GM23338 (cell line): ENCODE measurements around the gene RUNX1. TPM values are rescaled to one million over a fixed set of nuclear protein-coding genes. Genes with fewer than 3 reads are reported as not detected.

Source experiments
- ATAC-seq: fragments of 200-7000 bp; cut with Tn5 transposase; 3 replicates; pipeline ENCODE4 v1.9.1; 2020
- DNase-seq: peaks from one replicate; pipeline ENCODE4 v3.0.0-alpha.2; 2015; ENCODE audit warnings: low spot score
- H2AFZ ChIP-seq: fragments of 200-600 bp; sonication (generic); 2 replicates; pipeline ENCODE4 v1.8.0; 2016; ENCODE audit warnings: antibody characterized with exemption, mild to moderate bottlenecking, moderate library complexity
- H3F3A ChIP-seq: fragments of 200-600 bp; sonication (generic); replicated peaks from 2 replicates; pipeline ENCODE4 v1.8.0; 2017; ENCODE audit warnings: antibody characterized with exemption, mixed run types, low read depth
- H3K27ac ChIP-seq: fragments of 200-600 bp; sonication (generic); 2 replicates; pipeline ENCODE4 v1.6.1; 2016; ENCODE audit warnings: low read depth
- H3K27me3 ChIP-seq: fragments of 200-600 bp; sonication (generic); 2 replicates; pipeline ENCODE4 v1.8.0; 2016; ENCODE audit warnings: mild to moderate bottlenecking, mixed run types, moderate library complexity; ENCODE audit not compliant: insufficient read depth
- H3K36me3 ChIP-seq: fragments of 200-600 bp; sonication (generic); 2 replicates; pipeline ENCODE4 v1.8.0; 2016; ENCODE audit warnings: mild to moderate bottlenecking; ENCODE audit not compliant: insufficient read depth
- H3K4me1 ChIP-seq: fragments of 200-600 bp; sonication (generic); 2 replicates; pipeline ENCODE4 v1.8.0; 2016; ENCODE audit warnings: mild to moderate bottlenecking, moderate library complexity; ENCODE audit not compliant: insufficient read depth
- H3K4me2 ChIP-seq: fragments of 200-600 bp; sonication (generic); 2 replicates; pipeline ENCODE4 v1.7.1; 2017; ENCODE audit warnings: mixed run types
- H3K4me3 ChIP-seq: fragments of 200-600 bp; sonication (generic); 2 replicates; pipeline ENCODE4 v1.6.1; 2016; ENCODE audit warnings: mixed run types
- H3K79me2 ChIP-seq: fragments of 200-600 bp; sonication (generic); replicated peaks from 2 replicates; pipeline ENCODE4 v1.8.0; 2017; ENCODE audit warnings: mild to moderate bottlenecking; ENCODE audit not compliant: insufficient read depth
- H3K9me2 ChIP-seq: fragments of 200-600 bp; sonication (generic); 2 replicates; pipeline ENCODE4 v1.8.0; 2017; ENCODE audit not compliant: insufficient read depth
- H4K20me1 ChIP-seq: fragments of 200-600 bp; sonication (generic); replicated peaks from 2 replicates; pipeline ENCODE4 v1.8.0; 2017; ENCODE audit warnings: mild to moderate bottlenecking; ENCODE audit not compliant: insufficient read depth
- H3K27ac Mint-ChIP-seq: 2 replicates; pipeline ENCODE4 v1.8.0; 2020; ENCODE audit warnings: inconsistent platforms, mild to moderate bottlenecking, moderate library complexity, mixed read lengths
- H3K27me3 Mint-ChIP-seq: 3 replicates; pipeline ENCODE4 v1.8.0; 2022; ENCODE audit warnings: low read depth, mild to moderate bottlenecking, moderate library complexity, mixed read lengths, inconsistent platforms; ENCODE audit not compliant: insufficient read depth, poor library complexity
- H3K36me3 Mint-ChIP-seq: 3 replicates; pipeline ENCODE4 v1.8.0; 2021; ENCODE audit warnings: low read depth, mild to moderate bottlenecking, inconsistent platforms, moderate library complexity, mixed read lengths
- H3K4me1 Mint-ChIP-seq: 3 replicates; pipeline ENCODE4 v1.8.0; 2020; ENCODE audit warnings: mild to moderate bottlenecking, inconsistent platforms, mixed read lengths
- H3K4me3 Mint-ChIP-seq: 3 replicates; pipeline ENCODE4 v1.8.0; 2021; ENCODE audit warnings: moderate library complexity, mild to moderate bottlenecking, inconsistent platforms, mixed read lengths
- H3K9me3 Mint-ChIP-seq: 3 replicates; pipeline ENCODE4 v1.8.0; 2020; ENCODE audit warnings: moderate library complexity, mild to moderate bottlenecking, inconsistent platforms, mixed read lengths
- EZH2 ChIP-seq: fragments of 200-600 bp; sonication (generic); IDR thresholded peaks from one replicate; pipeline ENCODE4 v1.8.0; 2017; ENCODE audit warnings: antibody characterized with exemption, mild to moderate bottlenecking, low read depth; ENCODE audit not compliant: unreplicated experiment
- EZH2phosphoT487 ChIP-seq: fragments of 200-600 bp; sonication (generic); IDR thresholded peaks from one replicate; pipeline ENCODE4 v1.8.1; 2018; ENCODE audit warnings: antibody characterized with exemption; ENCODE audit not compliant: unreplicated experiment
- JUNB ChIP-seq: IDR thresholded peaks from one replicate; pipeline ENCODE4 v1.6.1; 2016; ENCODE audit warnings: antibody characterized with exemption; ENCODE audit not compliant: unreplicated experiment
- NANOG ChIP-seq: IDR thresholded peaks from 2 replicates; pipeline ENCODE4 v1.6.1; 2016; ENCODE audit warnings: antibody characterized with exemption, borderline replicate concordance
- POLR2AphosphoS5 ChIP-seq: IDR thresholded peaks from 2 replicates; pipeline ENCODE4 v1.6.1; 2016; ENCODE audit warnings: antibody characterized with exemption, low read depth
- STAT1 ChIP-seq: IDR thresholded peaks from one replicate; pipeline ENCODE4 v1.6.1; 2016; ENCODE audit warnings: antibody characterized with exemption; ENCODE audit not compliant: unreplicated experiment
- ZNF331 ChIP-seq: fragments of 250-450 bp; sonication (Bioruptor Pico); IDR thresholded peaks from 2 replicates; pipeline ENCODE4 v1.5.0; 2020; ENCODE audit warnings: low read depth, mild to moderate bottlenecking, moderate library complexity
- polyA plus RNA-seq: library from polyadenylated mRNA; unstranded; fragments of >200 nt; fragmentation: Nextera tagmentation; extraction: Ambion mirVana; gene quantifications from 2 replicates; pipeline ENCODE4 v1.2.1, GENCODE V29; 2016
- total RNA-seq: library from RNA; depleted of rRNA; stranded (reverse); fragments of >200 nt; shearing (Covaris generic); gene quantifications from 2 replicates; pipeline ENCODE4 v1.2.3, GENCODE V29; 2014
- TF ChIP-seq, protein P1 (sequence below): IDR thresholded peaks from 2 replicates; pipeline ENCODE4 v1.6.1; 2016; ENCODE audit warnings: antibody characterized with exemption
- TF ChIP-seq, protein P2 (sequence below): fragments of 250-450 bp; sonication (Bioruptor Pico); IDR thresholded peaks from 2 replicates; pipeline ENCODE4 v1.5.0; 2020; ENCODE audit warnings: mild to moderate bottlenecking, moderate library complexity

RUNX1 gene
- total and polyA plus RNA-seq, 2 experiments from 2014 or later = 0.29 to 1.1 TPM

DNA sequence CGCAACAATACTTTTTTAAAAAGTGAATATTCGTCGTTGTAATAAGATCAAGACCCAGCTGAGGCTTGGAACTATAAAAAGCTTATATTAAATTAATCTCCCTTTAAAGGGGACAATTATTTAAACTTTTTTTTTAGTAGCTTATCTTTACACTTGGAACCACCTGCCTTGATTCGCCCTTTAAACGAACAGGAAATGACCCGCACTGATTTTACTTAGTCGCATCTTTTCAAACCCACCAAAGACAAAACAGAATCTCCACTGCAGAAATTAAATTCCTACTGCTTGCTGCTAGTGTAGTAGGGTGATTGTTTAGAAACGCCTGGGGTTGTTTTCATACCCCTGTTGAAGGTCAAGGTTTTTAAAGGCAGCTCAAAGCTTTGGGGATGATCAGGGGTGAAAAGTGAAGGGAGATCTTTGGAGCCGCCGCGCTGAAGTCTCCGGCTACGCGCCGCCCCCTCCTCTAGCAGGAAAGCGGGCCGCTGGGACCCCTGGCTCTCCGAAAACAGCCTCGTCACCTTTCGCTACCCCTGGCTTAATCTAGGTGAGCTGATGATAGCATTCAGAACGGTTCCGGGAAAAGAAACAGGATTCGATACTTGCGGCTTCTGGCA, 163.4 kb downstream of the RUNX1 start:
- no peak overlapping the region for H3K27ac Mint-ChIP-seq
- no peak; the same call in 2 of the 3 replicates for ATAC-seq
- Histone ChIP-seq H3K4me3 (peak overlapping the region; percentile 67), H3K27ac (no peak overlapping the region), H4K20me1 (peaks cover 12% of the 10 kb centered on the region), H3K79me2 (no peaks in the 10 kb centered on the region), H3K36me3 (no peaks in the 10 kb centered on the region), H3F3A (peaks cover 18% of the 10 kb centered on the region), H3K9me2 (no peaks in the 10 kb centered on the region), H3K27me3 (peaks cover 92% of the 10 kb centered on the region), H2AFZ (no peak overlapping the region), H3K4me1 (peaks cover 31% of the 10 kb centered on the region), H3K4me2 (peak overlapping the region; percentile 74)
- DNase-seq = peak; percentile 61
- H3K27me3 Mint-ChIP-seq = peaks cover 65% of the 10 kb centered on the region
- peaks cover 24% of the 10 kb centered on the region for H3K4me1 Mint-ChIP-seq
- TF ChIP-seq EZH2 = peak; percentile 30
- TF ChIP-seq, protein P1, sequence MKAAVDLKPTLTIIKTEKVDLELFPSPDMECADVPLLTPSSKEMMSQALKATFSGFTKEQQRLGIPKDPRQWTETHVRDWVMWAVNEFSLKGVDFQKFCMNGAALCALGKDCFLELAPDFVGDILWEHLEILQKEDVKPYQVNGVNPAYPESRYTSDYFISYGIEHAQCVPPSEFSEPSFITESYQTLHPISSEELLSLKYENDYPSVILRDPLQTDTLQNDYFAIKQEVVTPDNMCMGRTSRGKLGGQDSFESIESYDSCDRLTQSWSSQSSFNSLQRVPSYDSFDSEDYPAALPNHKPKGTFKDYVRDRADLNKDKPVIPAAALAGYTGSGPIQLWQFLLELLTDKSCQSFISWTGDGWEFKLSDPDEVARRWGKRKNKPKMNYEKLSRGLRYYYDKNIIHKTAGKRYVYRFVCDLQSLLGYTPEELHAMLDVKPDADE = no peak
- peaks cover 3% of the 10 kb centered on the region; the same call in 1 of the 3 replicates for H3K9me3 Mint-ChIP-seq
- peak overlapping the region; percentile 79 for H3K4me3 Mint-ChIP-seq
- no peaks in the 10 kb centered on the region; the same call in 2 of the 3 replicates for H3K36me3 Mint-ChIP-seq

DNA sequence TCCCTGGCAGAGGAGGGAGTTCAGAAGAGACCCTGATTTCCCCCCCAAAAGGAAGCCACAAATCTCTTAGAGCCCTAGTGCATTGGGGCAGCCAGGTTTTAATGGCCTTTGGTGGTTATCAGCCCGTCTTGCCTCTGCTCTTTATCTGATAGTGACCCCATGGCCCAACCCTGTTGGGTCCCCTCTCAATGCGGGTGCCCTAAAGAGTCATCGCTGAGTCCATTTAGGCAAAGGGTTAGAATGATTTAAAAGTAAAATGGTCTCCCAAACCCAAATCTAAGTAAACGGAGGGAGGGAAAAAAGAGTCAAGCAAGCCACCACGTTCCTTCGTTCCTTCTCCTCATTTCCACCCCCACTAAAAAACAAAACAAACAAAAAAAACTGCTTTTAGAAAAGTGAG, 164.0 kb downstream of the RUNX1 start:
- Mint-ChIP-seq H3K27ac (no peak overlapping the region), H3K4me3 (peak overlapping the region; percentile 79; the same call in 2 of the 3 replicates), H3K27me3 (peaks cover 59% of the 10 kb centered on the region), H3K4me1 (peaks cover 24% of the 10 kb centered on the region), H3K9me3 (peaks cover 3% of the 10 kb centered on the region; the same call in 1 of the 3 replicates), H3K36me3 (no peaks in the 10 kb centered on the region; the same call in 2 of the 3 replicates)
- Histone ChIP-seq H4K20me1 (peaks cover 12% of the 10 kb centered on the region), H3K27me3 (peaks cover 86% of the 10 kb centered on the region), H3K36me3 (no peaks in the 10 kb centered on the region), H3K4me3 (peak overlapping the region; percentile 67), H3K9me2 (no peaks in the 10 kb centered on the region), H2AFZ (no peak overlapping the region), H3K4me2 (peak overlapping the region; percentile 74), H3F3A (peaks cover 18% of the 10 kb centered on the region), H3K27ac (no peak overlapping the region), H3K79me2 (no peaks in the 10 kb centered on the region), H3K4me1 (peaks cover 31% of the 10 kb centered on the region)
- DNase-seq (no peak), ATAC-seq (no peak)
- TF ChIP-seq NANOG (no peak), POLR2AphosphoS5 (no peak), EZH2phosphoT487 (no peak), ZNF331 (CRISPR knock-in tag) (no peak), STAT1 (no peak), JUNB (no peak), EZH2 (no peak)
- TF ChIP-seq, protein P2, sequence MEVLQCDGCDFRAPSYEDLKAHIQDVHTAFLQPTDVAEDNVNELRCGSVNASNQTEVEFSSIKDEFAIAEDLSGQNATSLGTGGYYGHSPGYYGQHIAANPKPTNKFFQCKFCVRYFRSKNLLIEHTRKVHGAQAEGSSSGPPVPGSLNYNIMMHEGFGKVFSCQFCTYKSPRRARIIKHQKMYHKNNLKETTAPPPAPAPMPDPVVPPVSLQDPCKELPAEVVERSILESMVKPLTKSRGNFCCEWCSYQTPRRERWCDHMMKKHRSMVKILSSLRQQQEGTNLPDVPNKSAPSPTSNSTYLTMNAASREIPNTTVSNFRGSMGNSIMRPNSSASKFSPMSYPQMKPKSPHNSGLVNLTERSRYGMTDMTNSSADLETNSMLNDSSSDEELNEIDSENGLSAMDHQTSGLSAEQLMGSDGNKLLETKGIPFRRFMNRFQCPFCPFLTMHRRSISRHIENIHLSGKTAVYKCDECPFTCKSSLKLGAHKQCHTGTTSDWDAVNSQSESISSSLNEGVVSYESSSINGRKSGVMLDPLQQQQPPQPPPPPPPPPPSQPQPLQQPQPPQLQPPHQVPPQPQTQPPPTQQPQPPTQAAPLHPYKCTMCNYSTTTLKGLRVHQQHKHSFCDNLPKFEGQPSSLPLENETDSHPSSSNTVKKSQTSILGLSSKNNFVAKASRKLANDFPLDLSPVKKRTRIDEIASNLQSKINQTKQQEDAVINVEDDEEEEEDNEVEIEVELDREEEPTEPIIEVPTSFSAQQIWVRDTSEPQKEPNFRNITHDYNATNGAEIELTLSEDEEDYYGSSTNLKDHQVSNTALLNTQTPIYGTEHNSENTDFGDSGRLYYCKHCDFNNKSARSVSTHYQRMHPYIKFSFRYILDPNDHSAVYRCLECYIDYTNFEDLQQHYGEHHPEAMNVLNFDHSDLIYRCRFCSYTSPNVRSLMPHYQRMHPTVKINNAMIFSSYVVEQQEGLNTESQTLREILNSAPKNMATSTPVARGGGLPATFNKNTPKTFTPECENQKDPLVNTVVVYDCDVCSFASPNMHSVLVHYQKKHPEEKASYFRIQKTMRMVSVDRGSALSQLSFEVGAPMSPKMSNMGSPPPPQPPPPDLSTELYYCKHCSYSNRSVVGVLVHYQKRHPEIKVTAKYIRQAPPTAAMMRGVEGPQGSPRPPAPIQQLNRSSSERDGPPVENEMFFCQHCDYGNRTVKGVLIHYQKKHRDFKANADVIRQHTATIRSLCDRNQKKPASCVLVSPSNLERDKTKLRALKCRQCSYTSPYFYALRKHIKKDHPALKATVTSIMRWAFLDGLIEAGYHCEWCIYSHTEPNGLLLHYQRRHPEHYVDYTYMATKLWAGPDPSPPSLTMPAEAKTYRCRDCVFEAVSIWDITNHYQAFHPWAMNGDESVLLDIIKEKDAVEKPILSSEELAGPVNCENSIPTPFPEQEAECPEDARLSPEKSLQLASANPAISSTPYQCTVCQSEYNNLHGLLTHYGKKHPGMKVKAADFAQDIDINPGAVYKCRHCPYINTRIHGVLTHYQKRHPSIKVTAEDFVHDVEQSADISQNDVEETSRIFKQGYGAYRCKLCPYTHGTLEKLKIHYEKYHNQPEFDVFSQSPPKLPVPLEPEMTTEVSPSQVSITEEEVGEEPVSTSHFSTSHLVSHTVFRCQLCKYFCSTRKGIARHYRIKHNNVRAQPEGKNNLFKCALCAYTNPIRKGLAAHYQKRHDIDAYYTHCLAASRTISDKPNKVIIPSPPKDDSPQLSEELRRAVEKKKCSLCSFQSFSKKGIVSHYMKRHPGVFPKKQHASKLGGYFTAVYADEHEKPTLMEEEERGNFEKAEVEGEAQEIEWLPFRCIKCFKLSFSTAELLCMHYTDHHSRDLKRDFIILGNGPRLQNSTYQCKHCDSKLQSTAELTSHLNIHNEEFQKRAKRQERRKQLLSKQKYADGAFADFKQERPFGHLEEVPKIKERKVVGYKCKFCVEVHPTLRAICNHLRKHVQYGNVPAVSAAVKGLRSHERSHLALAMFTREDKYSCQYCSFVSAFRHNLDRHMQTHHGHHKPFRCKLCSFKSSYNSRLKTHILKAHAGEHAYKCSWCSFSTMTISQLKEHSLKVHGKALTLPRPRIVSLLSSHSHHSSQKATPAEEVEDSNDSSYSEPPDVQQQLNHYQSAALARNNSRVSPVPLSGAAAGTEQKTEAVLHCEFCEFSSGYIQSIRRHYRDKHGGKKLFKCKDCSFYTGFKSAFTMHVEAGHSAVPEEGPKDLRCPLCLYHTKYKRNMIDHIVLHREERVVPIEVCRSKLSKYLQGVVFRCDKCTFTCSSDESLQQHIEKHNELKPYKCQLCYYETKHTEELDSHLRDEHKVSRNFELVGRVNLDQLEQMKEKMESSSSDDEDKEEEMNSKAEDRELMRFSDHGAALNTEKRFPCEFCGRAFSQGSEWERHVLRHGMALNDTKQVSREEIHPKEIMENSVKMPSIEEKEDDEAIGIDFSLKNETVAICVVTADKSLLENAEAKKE (CRISPR knock-in tag) = no peak
- TF ChIP-seq, protein P1 = no peak
